Measurements from ENCODE around the gene COPS7A. TPM values are rescaled to one million over a fixed set of nuclear protein-coding genes. Genes with fewer than 3 reads are reported as not detected.
"Not testable (repeated sequence)": the region's sequence is repeated elsewhere in the genome, so short reads cannot be mapped to it uniquely, and the experiment has no call there.

Gene COPS7A
- total RNA-seq, 3 donors from 2014 or later (not counting 1 experiment from before 2014, with no cell fraction given) = 23.5 to 29.8 (median 28.9) TPM

- peak within 1 kb of the TSS; percentile 19 for H3K4me3 ChIP-seq (ENCODE audit: low read length)
- no peak within 1 kb of the TSS for H3K27ac ChIP-seq (ENCODE audit: low read length)
- peaks cover 24% of the 10 kb centered on the region for H3K4me1 ChIP-seq (ENCODE audit: control insufficient read depth, insufficient read depth, low read length)
- no peaks in the 10 kb centered on the region for H3K9me3 ChIP-seq (ENCODE audit: control insufficient read depth, insufficient read depth, low read length)
- Mint-ChIP-seq H3K9me3 (no peaks in the 10 kb centered on the region), H3K27ac (no peak within 1 kb of the TSS), H3K27me3 (ENCODE audit: low read depth in 2 of 2) (peaks cover 71 to 77% of the 10 kb centered on the region in 2 donors), H3K36me3 (no peaks in the 10 kb centered on the region), H3K4me3 (peak within 1 kb of the TSS; percentile 55), H3K4me1 (peaks cover 0 to 13% of the 10 kb centered on the region in 2 donors)
- peaks cover 26% of the 10 kb centered on the region for H3K27me3 ChIP-seq (ENCODE audit: control insufficient read depth, insufficient read depth, low read length)
- DNase-seq (peak; percentile 26 to 71), ATAC-seq (peak; percentile 76 to 84 (median 82))
- TF ChIP-seq CTCF (IDR thresholded peaks at IDR 0.05) = no peak
- intact Hi-C loops (cut with micrococcal nuclease) = no loop called here
- no peaks in the 10 kb centered on the region for H3K36me3 ChIP-seq (ENCODE audit: control insufficient read depth, insufficient read depth, low read length)
- under 1% methylated on average over 43 of the region's 43 CpGs for WGBS (ENCODE audit: insufficient coverage)
These were observed 23.2 kb upstream of the COPS7A start, which contains the start of gene PIANP for GRCh38 chr12:6700646-6701051. Gene PIANP, minus strand, starts transcription at chr12:6700815. Its CDS starts 2,754 bp downstream, at chr12:6698061.

DNA sequence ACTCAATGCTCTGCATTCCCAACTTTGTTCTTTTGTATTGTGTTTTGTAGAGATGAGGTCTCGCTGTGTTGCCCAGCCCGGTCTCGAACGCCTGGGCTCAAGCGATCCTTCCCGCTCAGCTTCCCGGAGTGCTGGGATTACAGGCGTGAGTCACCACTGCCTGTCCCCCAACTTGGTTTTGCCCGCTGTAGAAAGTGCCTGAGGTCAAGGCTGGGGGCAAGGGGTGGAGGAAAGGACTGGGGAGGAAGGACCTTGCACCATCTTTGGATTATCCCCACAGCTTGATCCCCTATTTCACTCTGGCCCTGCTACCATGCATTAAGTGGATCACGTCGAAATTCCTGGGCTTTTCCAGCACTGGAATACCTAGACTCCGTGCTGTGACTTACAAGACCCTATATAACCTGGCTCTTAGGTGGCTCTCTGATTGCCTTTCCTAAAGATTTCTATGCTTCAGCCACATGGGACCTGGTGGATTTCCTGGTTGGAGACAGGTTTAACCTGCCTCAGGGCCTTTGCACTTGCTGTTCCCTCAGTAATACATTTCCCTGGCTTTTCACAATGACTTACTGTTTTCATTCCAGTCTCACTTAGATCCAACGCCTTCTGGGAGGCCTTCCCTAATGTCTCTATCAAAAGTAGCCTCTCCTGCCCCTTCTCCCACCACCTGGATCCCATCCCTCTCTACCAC, 22.6 kb upstream of the COPS7A start:
- H3K4me1 Mint-ChIP-seq = peaks cover 0 to 13% of the 10 kb centered on the region in 2 donors
- no peak for TF ChIP-seq CTCF (IDR thresholded peaks at IDR 0.05)
- Histone ChIP-seq H3K4me1 (ENCODE audit: control insufficient read depth, insufficient read depth, low read length) (peaks cover 24% of the 10 kb centered on the region), H3K27me3 (ENCODE audit: control insufficient read depth, insufficient read depth, low read length) (peaks cover 28% of the 10 kb centered on the region), H3K27ac (ENCODE audit: low read length) (no peak overlapping the region), H3K9me3 (ENCODE audit: control insufficient read depth, insufficient read depth, low read length) (no peaks in the 10 kb centered on the region), H3K4me3 (ENCODE audit: low read length) (peak overlapping the region; percentile 19), H3K36me3 (ENCODE audit: control insufficient read depth, insufficient read depth, low read length) (no peaks in the 10 kb centered on the region)
- no peaks in the 10 kb centered on the region for H3K36me3 Mint-ChIP-seq
- H3K4me3 Mint-ChIP-seq = peak overlapping the region; percentile 55
- no peak for DNase-seq
- peaks cover 70 to 77% of the 10 kb centered on the region in 2 donors for H3K27me3 Mint-ChIP-seq (ENCODE audit: low read depth in 2 of 2)
- 30% methylated on average over 13 of the region's 13 CpGs for WGBS (ENCODE audit: insufficient coverage)
- no peak overlapping the region for H3K27ac Mint-ChIP-seq
- no peaks in the 10 kb centered on the region for H3K9me3 Mint-ChIP-seq
- intact Hi-C loops (cut with micrococcal nuclease) = no loop called here
- no peak for ATAC-seq

GRCh38 chr12:6703631-6704030, 20.2 kb upstream of the COPS7A start:
- Histone ChIP-seq H3K27me3 (ENCODE audit: control insufficient read depth, insufficient read depth, low read length) (peaks cover 27% of the 10 kb centered on the region), H3K4me3 (ENCODE audit: low read length) (no peak overlapping the region), H3K27ac (ENCODE audit: low read length) (no peak overlapping the region), H3K36me3 (ENCODE audit: control insufficient read depth, insufficient read depth, low read length) (no peaks in the 10 kb centered on the region), H3K4me1 (ENCODE audit: control insufficient read depth, insufficient read depth, low read length) (peaks cover 13% of the 10 kb centered on the region), H3K9me3 (ENCODE audit: control insufficient read depth, insufficient read depth, low read length) (no peaks in the 10 kb centered on the region)
- Mint-ChIP-seq H3K9me3 (no peaks in the 10 kb centered on the region), H3K27me3 (ENCODE audit: low read depth in 2 of 2) (peaks cover 56 to 60% of the 10 kb centered on the region in 2 donors), H3K36me3 (no peaks in the 10 kb centered on the region), H3K27ac (peak overlapping the region in 1 of 2 donors; percentile 4), H3K4me1 (peaks cover 0 to 13% of the 10 kb centered on the region in 2 donors), H3K4me3 (no peak overlapping the region)
- DNase-seq (no peak), ATAC-seq (no peak)
- TF ChIP-seq CTCF (IDR thresholded peaks at IDR 0.05) = no peak
- WGBS (ENCODE audit: insufficient coverage) = 12% methylated on average over 10 of the region's 10 CpGs
- intact Hi-C loops (cut with micrococcal nuclease) = no loop called here

GRCh38 chr12:6708351-6708750, 15.5 kb upstream of the COPS7A start:
- H3K4me3 ChIP-seq (ENCODE audit: low read length); H3K4me1 ChIP-seq (ENCODE audit: control insufficient read depth, insufficient read depth, low read length); H3K9me3 Mint-ChIP-seq; H3K9me3 ChIP-seq (ENCODE audit: control insufficient read depth, insufficient read depth, low read length); H3K27ac Mint-ChIP-seq; H3K27ac ChIP-seq (ENCODE audit: low read length); H3K4me1 Mint-ChIP-seq; intact Hi-C loops (cut with micrococcal nuclease); H3K36me3 ChIP-seq (ENCODE audit: control insufficient read depth, insufficient read depth, low read length); H3K36me3 Mint-ChIP-seq; H3K4me3 Mint-ChIP-seq; H3K27me3 ChIP-seq (ENCODE audit: control insufficient read depth, insufficient read depth, low read length); DNase-seq; ATAC-seq: not testable (repeated sequence)
- WGBS (ENCODE audit: insufficient coverage) = 94% methylated on average over 21 of the region's 21 CpGs
- peaks cover 27 to 31% of the 10 kb centered on the region in 2 donors for H3K27me3 Mint-ChIP-seq (ENCODE audit: low read depth in 2 of 2)
